Measurements from ENCODE around the gene TBX5.

DNA sequence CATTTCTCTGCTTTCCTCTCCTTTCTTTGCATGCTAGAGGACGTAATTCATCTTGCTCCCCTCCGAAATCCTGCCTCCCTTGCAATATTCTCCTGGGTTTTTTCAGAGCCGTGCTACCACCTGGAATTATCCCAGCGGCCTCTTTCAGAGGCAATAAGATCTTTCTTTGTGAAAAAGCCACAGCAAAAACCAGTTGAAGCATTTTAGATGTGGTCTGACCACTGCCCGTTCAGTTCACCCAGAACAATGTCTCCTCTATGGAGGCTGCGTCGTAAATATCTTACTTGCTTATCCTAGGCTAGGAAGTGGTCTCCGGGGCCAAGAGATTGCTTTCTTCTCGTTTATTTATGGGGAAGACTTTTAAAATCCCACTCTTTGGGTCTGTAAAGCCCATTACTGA is 85.8 kb downstream of the TBX5 start:
- TF ChIP-seq, protein P1, sequence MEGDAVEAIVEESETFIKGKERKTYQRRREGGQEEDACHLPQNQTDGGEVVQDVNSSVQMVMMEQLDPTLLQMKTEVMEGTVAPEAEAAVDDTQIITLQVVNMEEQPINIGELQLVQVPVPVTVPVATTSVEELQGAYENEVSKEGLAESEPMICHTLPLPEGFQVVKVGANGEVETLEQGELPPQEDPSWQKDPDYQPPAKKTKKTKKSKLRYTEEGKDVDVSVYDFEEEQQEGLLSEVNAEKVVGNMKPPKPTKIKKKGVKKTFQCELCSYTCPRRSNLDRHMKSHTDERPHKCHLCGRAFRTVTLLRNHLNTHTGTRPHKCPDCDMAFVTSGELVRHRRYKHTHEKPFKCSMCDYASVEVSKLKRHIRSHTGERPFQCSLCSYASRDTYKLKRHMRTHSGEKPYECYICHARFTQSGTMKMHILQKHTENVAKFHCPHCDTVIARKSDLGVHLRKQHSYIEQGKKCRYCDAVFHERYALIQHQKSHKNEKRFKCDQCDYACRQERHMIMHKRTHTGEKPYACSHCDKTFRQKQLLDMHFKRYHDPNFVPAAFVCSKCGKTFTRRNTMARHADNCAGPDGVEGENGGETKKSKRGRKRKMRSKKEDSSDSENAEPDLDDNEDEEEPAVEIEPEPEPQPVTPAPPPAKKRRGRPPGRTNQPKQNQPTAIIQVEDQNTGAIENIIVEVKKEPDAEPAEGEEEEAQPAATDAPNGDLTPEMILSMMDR (IDR thresholded peaks at IDR 0.05; ENCODE audit: borderline replicate concordance, extremely low read depth, low read length, poor library complexity, severe bottlenecking): no peak
- TF ChIP-seq EZH2 (IDR thresholded peaks at IDR 0.05; ENCODE audit: borderline replicate concordance, low read depth, low read length, severe bottlenecking): no peak
